ENCODE results near the gene CCDC18.

GRCh38 chr1:93257889-93258288, 77.4 kb downstream of the CCDC18 start:
- TF ChIP-seq CTCF (IDR thresholded peaks at IDR 0.05) (no peak), POLR2A (IDR thresholded peaks at IDR 0.05; ENCODE audit: low read depth) (no peak), POLR2AphosphoS5 (IDR thresholded peaks at IDR 0.05) (no peak)

Measured in esophagus muscularis mucosa (tissue), 3 donors.